Fibroblast of skin of right biceps (primary cell): ENCODE data around the gene CCDC91.
"Not testable (repeated sequence)": the region's sequence is repeated elsewhere in the genome, so short reads cannot be mapped to it uniquely, and the experiment has no call there.

Experiments used
- DNase-seq: peaks from one replicate; pipeline ENCODE4 v3.0.0-alpha.2; 2013

CCDC91 gene

DNA sequence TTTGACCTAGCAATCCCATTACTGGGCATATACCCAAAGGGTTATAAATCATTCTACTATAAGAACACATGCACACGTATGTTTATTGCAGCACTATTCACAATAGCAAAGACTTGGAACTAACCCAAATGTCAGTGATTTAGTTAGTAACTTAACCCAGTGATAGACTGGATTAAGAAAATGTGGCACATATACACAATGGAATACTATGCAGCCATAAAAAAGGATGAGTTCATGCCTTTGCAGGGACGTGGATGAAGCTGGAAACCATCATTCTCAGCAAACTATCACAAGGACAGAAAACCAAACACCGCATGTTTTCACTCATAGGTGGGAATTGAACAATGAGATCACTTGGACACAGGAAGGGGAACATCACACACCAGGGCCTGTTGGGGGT, 189.5 kb downstream of the CCDC91 start:
- peak; percentile 42 for DNase-seq

GRCh38 chr12:28383368-28383767, 193.1 kb downstream of the CCDC91 start:
- no peak for DNase-seq

- DNase-seq: no peak
Observed at GRCh38 chr12:28388879-28389278, 198.6 kb downstream of the CCDC91 start.

- peak; percentile 56 for DNase-seq
Observed at GRCh38 chr12:28390206-28390605, 199.9 kb downstream of the CCDC91 start.

GRCh38 chr12:28390761-28391385, 200.6 kb downstream of the CCDC91 start:
- DNase-seq: peak; percentile 91

DNA sequence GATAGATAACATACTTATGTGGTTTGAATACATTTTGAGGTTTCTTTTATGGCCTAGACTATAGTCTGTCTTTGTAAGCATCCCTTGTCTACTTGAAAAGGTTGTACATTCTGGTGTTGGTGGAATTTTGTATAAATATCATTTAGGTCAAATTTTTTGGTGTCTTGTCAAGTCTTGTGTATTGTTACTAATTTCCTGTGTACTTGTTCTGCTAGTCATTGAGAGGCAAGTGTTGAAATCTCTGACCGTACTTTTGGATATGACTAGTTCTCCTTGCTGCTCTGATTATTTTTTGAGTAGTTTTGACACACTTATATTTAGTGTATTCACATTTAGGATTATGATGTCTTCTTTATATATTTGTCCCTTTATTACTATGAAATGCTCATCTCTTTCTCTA, 219.6 kb downstream of the CCDC91 start:
- DNase-seq: peak; percentile 38

DNA sequence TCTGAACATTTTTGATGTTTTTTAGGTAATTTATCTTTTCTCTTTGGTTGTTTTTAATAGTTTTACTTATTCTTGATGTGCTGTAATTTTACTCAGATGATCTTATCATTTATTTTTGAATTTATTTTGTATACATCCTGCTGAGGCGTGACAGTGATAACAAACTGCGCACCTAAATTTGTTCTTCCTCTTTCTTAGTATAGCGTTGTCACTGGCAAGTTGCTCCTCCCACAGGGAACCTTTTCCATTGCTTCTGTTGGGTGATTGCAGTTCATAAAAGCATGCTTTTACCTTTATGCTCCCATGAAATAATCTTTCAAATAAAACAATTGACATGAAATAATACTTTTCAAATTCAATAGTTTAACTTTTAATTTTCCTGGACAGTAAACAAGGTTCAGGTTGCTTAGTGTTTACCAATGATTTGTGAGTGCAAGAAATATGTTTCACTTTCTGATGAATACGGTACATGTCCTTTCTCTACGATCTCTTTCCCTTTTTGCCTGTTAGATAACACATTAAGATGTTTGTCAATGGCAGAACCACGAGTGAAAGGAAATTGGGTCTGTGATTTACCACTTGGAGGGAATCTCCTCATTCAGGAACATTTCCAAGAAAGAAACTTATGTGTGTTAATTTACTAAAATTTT, 223.3 kb downstream of the CCDC91 start:
- no peak for DNase-seq

- DNase-seq: peak; percentile 92
Observed at GRCh38 chr12:28415755-28416154, 225.5 kb downstream of the CCDC91 start.

DNA sequence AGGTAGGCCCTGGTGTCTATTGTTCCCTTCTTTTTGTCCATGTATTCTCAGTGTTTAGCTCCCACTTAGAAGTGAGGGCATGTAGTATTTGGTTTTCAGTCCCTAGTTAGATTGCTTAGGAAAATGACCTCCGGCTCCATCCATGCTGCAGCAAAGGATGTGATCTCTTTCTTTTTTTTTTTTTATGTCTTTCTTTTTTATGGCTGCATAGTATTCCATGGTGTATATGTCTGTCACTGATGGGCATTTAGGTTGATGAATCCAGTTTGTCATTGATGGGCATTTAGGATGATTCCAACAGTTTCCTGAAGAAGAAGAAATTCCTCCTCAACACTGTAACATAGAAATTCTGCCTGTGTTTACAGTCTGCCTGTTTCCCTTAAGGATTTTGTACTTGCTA, 231.1 kb downstream of the CCDC91 start:
- DNase-seq: no peak

DNA sequence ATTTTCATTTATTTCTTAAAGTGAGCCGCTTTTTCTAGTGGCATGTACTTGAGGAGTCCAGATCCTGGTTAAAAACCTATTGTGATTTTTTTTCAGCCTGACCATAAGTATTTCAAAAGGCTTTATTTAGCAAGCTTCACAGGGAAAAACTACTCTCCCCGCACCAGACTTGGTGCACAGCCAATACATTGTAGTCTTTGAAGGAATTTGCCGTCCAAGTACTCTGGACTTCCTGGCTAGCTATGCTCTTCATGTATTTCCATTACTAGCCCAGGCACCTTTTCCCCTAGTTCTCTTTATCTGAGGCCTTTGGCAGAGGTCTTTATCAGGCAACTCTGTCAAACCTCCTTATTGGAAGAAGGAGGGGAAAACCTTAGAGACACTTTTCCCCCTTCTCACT, 234.7 kb downstream of the CCDC91 start:
- DNase-seq: peak; percentile 69

GRCh38 chr12:28425526-28425925, 235.3 kb downstream of the CCDC91 start:
- DNase-seq: no peak

DNA sequence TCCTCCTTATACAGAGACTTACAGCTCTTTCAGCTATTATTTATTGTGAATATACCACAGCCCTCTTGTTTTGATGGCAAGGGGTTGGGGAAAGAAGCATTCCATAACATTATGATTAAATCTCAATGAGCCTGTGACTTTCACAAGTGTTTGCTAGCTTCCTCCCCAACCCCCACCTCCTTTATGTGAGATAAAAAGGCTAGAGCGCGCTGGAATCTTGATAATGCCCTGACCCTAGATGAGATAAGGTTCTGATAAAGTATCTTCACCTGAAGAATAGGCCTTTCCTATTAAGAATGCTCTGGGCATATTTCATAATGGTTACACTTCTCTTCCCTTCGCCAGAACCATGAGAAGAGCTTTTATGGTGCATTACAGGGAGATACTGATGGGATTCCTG, 236.8 kb downstream of the CCDC91 start:
- no peak for DNase-seq

DNA sequence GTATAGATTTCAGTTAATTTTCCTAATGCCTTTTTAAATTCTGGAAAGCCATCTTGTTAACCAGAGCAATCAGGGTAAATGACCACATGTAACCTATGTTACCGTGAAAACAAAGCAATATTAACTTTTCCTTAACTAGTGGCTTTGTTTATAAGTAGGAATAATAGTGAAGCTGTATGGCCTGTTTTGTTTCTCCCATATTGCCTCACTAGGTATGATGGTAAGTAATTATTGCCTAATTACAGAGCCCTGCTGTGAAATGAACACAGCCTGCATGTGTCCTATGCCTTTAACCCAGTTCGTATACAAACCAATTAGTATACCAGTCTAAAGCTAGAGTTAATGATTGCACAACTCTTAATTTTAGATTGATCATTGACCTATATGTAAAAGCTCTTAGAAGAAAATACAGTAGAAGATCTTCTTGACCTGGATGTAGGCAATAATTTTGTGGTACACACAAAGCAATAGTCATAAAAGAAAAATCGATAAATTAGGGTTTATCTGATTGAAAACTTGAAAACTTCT, 249.9 kb downstream of the CCDC91 start:
- no peak for DNase-seq

DNA sequence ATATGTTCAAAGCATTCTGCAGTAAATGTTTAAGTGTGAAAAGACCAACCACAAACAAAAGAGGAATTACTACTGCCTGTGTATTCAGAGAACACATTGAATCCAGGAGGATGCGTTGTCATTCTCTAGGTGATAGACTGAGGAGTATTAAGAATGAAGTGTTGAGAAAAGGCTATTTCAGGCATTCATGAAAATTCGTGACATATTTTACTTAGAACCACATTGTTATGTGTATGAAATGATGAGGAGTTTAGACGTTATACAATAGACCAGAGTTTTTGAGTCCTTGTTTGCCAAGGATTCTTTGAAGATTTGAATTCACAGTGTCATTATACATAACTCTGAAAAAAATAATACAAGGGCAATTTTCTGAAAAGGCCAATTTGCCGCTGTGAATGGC, 251.8 kb downstream of the CCDC91 start:
- DNase-seq: no peak

DNA sequence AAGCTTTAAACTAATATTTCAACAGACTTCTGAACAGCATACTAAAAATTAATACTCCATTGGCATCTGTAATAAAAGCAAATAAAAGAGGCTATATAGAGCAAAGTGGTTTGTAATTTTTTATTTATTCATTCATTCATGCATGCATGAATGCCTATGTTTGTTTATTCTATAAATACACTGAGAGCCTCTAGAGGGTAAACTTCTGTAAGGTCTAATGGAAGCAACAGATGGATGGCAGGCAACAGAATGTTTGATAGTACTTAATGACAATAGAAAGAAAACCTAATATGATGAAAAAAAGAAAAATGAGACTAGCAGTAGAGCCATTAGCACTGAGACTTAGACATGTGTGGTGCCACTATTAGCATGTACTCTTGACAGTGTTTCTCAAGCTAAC, 253.1 kb downstream of the CCDC91 start:
- DNase-seq: no peak

GRCh38 chr12:28446031-28446430, 255.8 kb downstream of the CCDC91 start:
- peak; percentile 50 for DNase-seq

GRCh38 chr12:28453686-28454085, 263.4 kb downstream of the CCDC91 start:
- DNase-seq: peak; percentile 39

DNA sequence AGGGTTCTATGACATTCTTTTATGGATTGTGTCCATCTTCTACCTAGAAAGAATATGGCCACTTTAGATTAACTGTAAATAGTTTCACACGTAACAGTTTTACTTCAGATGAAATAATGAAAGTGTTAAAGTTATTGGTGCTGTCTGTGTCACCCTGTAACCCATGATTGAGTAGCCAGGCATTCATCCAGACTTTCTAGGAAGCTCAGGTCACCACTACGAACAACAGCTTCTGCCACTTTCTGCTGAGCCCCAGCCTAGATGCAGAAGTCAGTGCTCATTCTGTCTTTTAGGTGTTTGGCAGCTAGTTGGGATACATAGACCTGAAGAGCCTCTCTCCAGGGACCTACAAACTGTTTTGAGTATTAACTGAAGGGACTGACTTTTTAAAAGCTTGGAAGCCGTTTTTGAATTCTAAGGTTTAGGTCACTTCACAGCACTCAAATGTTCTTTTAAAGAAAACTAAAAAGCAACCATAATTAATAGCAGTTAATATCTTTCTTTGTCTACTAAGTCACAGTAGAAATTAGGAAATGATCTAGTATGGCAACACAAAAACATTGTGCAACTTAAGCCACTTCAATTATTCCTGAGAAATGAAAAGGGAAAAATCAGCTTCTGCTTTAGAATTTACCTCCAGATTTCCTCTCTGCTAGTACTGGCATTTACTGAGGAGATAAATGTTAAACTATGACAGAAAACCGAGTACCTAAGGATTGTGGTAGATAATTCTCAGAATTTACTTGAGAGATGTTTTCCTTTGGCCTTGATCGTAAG, 266.9 kb downstream of the CCDC91 start:
- no peak for DNase-seq

DNA sequence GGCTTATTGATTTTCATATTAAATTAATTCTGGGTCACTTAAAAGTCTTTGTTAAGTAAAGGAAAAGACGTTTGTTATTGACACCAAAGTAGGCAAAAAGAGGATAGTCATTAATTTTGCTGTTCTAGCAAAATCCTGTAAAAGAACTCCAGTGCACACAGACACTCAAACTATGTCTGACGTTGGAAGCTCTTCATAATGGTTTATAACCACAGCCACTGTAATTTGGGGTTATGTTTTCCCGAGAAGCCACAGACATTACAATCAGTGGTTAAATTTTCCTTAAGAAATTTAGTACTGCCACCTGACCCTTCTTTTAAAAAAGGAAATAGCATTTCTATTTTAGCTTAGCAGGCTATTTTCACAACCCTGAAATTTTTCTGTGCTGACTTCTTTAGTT, 267.5 kb downstream of the CCDC91 start:
- DNase-seq: no peak

DNA sequence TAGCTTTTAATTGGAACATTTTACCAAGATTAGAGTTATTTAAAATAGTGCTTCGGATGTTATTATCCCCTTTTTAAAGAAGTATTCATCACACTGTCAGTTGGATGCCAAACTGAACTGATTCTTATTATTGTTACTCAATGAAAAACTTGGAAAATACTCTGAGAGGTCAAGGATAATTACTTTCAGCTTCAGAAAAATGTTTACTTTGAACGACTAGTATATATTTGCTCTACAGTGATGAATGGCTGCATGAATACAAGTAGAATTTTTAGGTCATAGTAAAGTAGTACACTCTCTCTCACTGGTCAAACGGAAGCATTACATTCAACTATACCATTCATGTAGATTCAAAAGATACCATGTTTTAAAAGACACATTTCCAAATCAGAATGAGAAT, 269.2 kb downstream of the CCDC91 start:
- no peak for DNase-seq

DNA sequence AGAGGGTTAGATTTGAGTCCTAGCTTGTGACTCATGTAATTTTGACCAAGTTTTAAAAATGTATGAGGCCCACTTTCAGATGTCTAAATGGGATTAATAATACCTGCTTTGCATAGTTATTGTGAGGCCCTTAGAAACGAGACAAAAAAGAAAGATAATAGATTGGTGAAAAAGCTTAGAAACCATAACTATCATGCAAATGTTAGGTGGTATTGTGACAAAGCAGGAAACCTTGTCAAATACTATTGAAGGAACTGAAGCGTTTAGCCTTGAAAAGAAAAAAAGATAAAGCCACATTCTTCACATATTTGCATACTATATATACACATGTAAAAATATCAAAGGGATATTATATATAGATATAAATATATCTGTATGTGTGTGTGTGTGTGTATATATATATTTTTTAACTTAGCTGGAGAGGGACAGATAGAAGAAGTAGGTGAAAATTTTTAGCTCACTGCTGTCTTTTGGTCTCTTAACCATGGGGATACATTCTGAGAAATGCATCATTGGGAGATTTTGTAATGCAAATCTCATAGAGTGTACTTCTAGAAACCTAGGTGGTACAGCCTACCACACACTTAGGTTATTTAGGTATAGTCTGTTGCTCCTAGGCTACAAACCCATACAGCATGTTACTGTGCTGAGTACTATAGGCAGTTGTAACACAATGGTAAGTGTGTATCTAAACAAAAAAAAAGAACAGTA, 270.3 kb downstream of the CCDC91 start:
- no peak for DNase-seq

DNA sequence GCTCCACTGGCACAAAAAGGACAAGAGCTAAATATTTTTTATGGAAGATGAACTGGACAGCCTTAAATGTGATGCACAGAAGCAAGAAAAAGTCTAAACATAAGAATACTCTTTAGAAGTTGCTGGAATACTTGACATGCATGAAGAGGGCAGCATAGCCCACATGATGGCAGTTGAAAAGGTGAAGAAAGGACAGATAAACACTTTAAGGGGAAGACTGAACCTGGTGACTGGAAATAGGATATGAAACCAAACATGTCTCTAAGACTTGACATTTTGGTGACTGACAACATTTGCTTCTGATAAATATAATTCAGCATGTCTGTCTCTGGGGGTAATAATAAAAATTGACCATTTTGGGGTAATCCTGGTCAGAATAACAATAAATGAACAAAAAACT, 273.1 kb downstream of the CCDC91 start:
- DNase-seq: no peak

DNA sequence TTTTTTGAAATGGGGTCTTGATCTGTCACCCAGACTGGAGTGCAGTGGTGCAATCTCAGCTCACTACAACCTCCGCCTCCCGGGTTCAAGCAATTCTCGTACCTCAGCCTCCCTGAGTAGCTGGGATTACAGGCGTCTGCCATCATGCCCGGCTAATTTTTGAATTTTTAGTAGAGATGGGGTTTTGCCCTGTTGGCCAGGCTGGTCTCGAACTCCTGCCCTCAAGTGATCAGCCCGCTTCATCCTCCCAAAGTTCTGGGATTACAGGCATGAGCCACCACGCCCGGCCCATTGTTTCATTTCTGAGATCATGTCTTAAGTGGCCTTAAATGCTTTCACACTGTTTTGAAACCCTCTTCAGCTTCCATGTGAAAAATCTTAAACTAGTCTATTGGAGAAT, 281.5 kb downstream of the CCDC91 start:
- not testable (repeated sequence) for DNase-seq
